Pancreas (tissue), 10 donors: ENCODE measurements around the gene NKAPL. TPM values are rescaled to one million over a fixed set of nuclear protein-coding genes. Genes with fewer than 3 reads are reported as not detected.

Experiments used
- ATAC-seq, 4 donors: fragments of 200-7000 bp; cut with Tn5 transposase; one replicate each; pipeline versions ENCODE4 v1.8.0 to v1.9.1; 2020; ENCODE audit warnings: mild to moderate bottlenecking in 4 of 4, moderate library complexity in 4 of 4
- DNase-seq, 6 donors: peaks; one replicate each; pipeline ENCODE4 v3.0.0-alpha.2; 2020
- FAIRE-seq: peaks from 2 replicates; lab custom pipeline; 2012; peaks lifted over from hg19 to GRCh38; lab: Jason Lieb, UNC
- H3K27ac ChIP-seq, 4 donors: fragments of 200-600 bp; sonication (generic); 1 replicate in 3 of 4; 2 replicates in 1 of 4; pipeline versions ENCODE4 v1.5.0 to v1.8.0; 2020
- H3K27me3 ChIP-seq, 4 donors: fragments of 200-600 bp; one replicate each; pipeline ENCODE4 v1.8.0; 2021
- H3K36me3 ChIP-seq, 3 donors: fragments of 200-600 bp; sonication (generic) in 1 of 3; one replicate each; pipeline versions ENCODE4 v1.5.0 to v1.8.0; 2020 to 2021
- H3K4me1 ChIP-seq, 3 donors: fragments of 200-600 bp; one replicate each; pipeline ENCODE4 v1.8.0; 2021
- H3K4me3 ChIP-seq, 4 donors: fragments of 200-600 bp; sonication (generic) in 2 of 4; one replicate each; pipeline versions ENCODE4 v1.5.0 to v1.8.0; 2020 to 2021
- H3K9me3 ChIP-seq, 4 donors: fragments of 200-600 bp; one replicate each; pipeline ENCODE4 v1.8.0; 2021
- CTCF ChIP-seq, 4 donors: fragments of 200-600 bp; sonication (generic) in 3 of 4; IDR thresholded peaks; one replicate each; pipeline versions ENCODE4 v1.5.0 to v1.8.0; 2021; ENCODE audit warnings: antibody characterized with exemption in 4 of 4
- WGBS, 2 donors: extraction: QIAGEN DNeasy Blood & Tissue Kit; methylation state at CpG; one replicate each; pipeline ENCODE4 v1.1.7; 2013; 5-methylcytosine and 5-hydroxymethylcytosine counted together
- intact Hi-C, 3 donors: fragments of 100-400 bp; cut with DNase I; formaldehyde crosslinking; loops; one replicate each; pipeline versions ENCODE4 v1.11.1 to v1.14.2; 2022
- polyA plus RNA-seq, 2 donors: library from polyadenylated mRNA; stranded (reverse); fragments of 200-250 nt; gene quantifications; one replicate each; pipeline ENCODE4 v1.2.3, GENCODE V29; 2013
- total RNA-seq, 6 donors: library from RNA; stranded (reverse); fragmentation: NEBNext Ultra II Directional in 4 of 6; extraction: Animal tissue kit (Norgen Biotek cat#: 25700) in 4 of 6; gene quantifications; one replicate each; pipeline versions ENCODE4 v1.2.1 to v1.2.4, GENCODE V29; 2021 to 2023
- donor health status: healthy with polysubstance abuse.
- donor health status: DM: no; HTN: no; CAD: no; lungs with moderate emphysema.
- donor health status: DM: no; HTN: no; CAD: no.
- donor health status: control.
- donor health status: control.
- donor health status: Bipolar disorder and iron deficiency.
- donor health status: DM: yes; HTN: yes; CAD: no.
- donor health status: DM: no; HTN: no; CAD: no.
- donor health status: DM: no; HTN: no; CAD: no.
- donor health status: DM: yes; HTN: yes; CAD: no.

Gene NKAPL
- under 1 TPM; 0.28 to 0.81 (median 0.51) TPM for total RNA-seq
- polyA plus RNA-seq = 1 to 10 TPM in 1 of 2 donors, under 1 TPM in 1; 0.80 to 1.5 TPM

- Histone ChIP-seq H3K4me1 (no peaks in the 10 kb centered on the region), H3K27me3 (peaks cover 0 to 9% (median 0%) of the 10 kb centered on the region in 4 donors), H3K9me3 (no peaks in the 10 kb centered on the region), H3K36me3 (no peaks in the 10 kb centered on the region), H3K4me3 (peak within 1 kb of the TSS in 3 of 4 donors; percentile 37 to 43 (median 39)), H3K27ac (peak within 1 kb of the TSS in 1 of 4 donors; percentile 27)
- no peak for FAIRE-seq
- peak; percentile 88 to 93 (median 89) for ATAC-seq
- WGBS, 2 donors = 25 to 26% methylated on average over 58 of the region's 58 CpGs
- intact Hi-C loops = no loop called here
- no peak for TF ChIP-seq CTCF (IDR thresholded peaks at IDR 0.05)
- peak; percentile 61 to 83 (median 71) for DNase-seq
Observed at GRCh38 chr6:28258877-28259777, at the start of gene NKAPL. Gene NKAPL, plus strand, starts transcription at chr6:28259297. Its CDS starts 75 bp downstream, at chr6:28259372.

GRCh38 chr6:28209753-28210535 is 49.2 kb upstream of the NKAPL start:
- peaks cover 7 to 54% (median 26%) of the 10 kb centered on the region in 4 donors for H3K27me3 ChIP-seq

GRCh38 chr6:28211840-28212509 is 47.1 kb upstream of the NKAPL start:
- TF ChIP-seq CTCF (IDR thresholded peaks at IDR 0.05) = no peak
- ATAC-seq (peak in 3 of 4 donors; percentile 27 to 58 (median 51)), FAIRE-seq (no peak), DNase-seq (no peak)
- Histone ChIP-seq H3K9me3 (no peaks in the 10 kb centered on the region), H3K4me1 (no peaks in the 10 kb centered on the region), H3K27me3 (peaks cover 7 to 45% (median 26%) of the 10 kb centered on the region in 4 donors), H3K27ac (no peak overlapping the region), H3K36me3 (no peaks in the 10 kb centered on the region), H3K4me3 (peak overlapping the region in 3 of 4 donors; percentile 11 to 33 (median 22))
- WGBS, 2 donors = 20% methylated on average over 16 of the region's 16 CpGs
- intact Hi-C loops = no loop called here

More at GRCh38 chr6:28209753-28210535, 49.2 kb upstream of the NKAPL start:
- Histone ChIP-seq H3K4me1 (no peaks in the 10 kb centered on the region), H3K9me3 (no peaks in the 10 kb centered on the region), H3K36me3 (no peaks in the 10 kb centered on the region), H3K4me3 (no peak overlapping the region), H3K27ac (no peak overlapping the region)
- intact Hi-C loops = no loop called here
- ATAC-seq (no peak), FAIRE-seq (no peak), DNase-seq (no peak)
- TF ChIP-seq CTCF (IDR thresholded peaks at IDR 0.05) = no peak
- 36 to 47% methylated on average over 7 of the region's 7 CpGs for WGBS, 2 donors

- Histone ChIP-seq H3K4me3 (peak overlapping the region in 3 of 4 donors; percentile 11 to 33 (median 22)), H3K9me3 (no peaks in the 10 kb centered on the region), H3K36me3 (no peaks in the 10 kb centered on the region), H3K4me1 (no peaks in the 10 kb centered on the region), H3K27ac (no peak overlapping the region), H3K27me3 (peaks cover 7 to 38% (median 23%) of the 10 kb centered on the region in 4 donors)
- no peak for TF ChIP-seq CTCF (IDR thresholded peaks at IDR 0.05)
- DNase-seq = peak in 5 of 6 donors; percentile 42 to 83 (median 56)
- 1% methylated on average over 21 of the region's 21 CpGs for WGBS, 2 donors
- FAIRE-seq = no peak
- intact Hi-C loops = no loop called here
- ATAC-seq = peak; percentile 69 to 88 (median 84)
Observed at GRCh38 chr6:28212510-28213212, 46.4 kb upstream of the NKAPL start.
